Heart right ventricle (tissue), 16 donors: ENCODE data around the gene KCTD2. TPM values are rescaled to one million over a fixed set of nuclear protein-coding genes. Genes with fewer than 3 reads are reported as not detected.

ENCODE experiments used
- ATAC-seq, 8 donors: fragments of 200-7000 bp; cut with Tn5 transposase; one replicate each; pipeline ENCODE4 v1.9.1; 2020; ENCODE audit warnings: mild to moderate bottlenecking in 8 of 8, moderate library complexity in 8 of 8, moderate number of reproducible peaks in 1 of 8
- DNase-seq, 2 donors: peaks; one replicate each; pipeline ENCODE4 v3.0.0-alpha.2; 2020
- H3K27ac ChIP-seq, 10 donors: fragments of 200-600 bp; sonication (generic) in 2 of 10; one replicate each; pipeline versions ENCODE4 v1.5.0 to v1.8.0; 2020 to 2022; ENCODE audit warnings: mild to moderate bottlenecking in 3 of 10
- H3K27me3 ChIP-seq, 7 donors: fragments of 200-600 bp; one replicate each; pipeline ENCODE4 v1.8.0; 2021 to 2022; ENCODE audit warnings: mild to moderate bottlenecking in 2 of 7
- H3K36me3 ChIP-seq, 9 donors: fragments of 200-600 bp; sonication (generic) in 1 of 9; one replicate each; pipeline versions ENCODE4 v1.5.0 to v1.8.0; 2020 to 2022; ENCODE audit warnings: mild to moderate bottlenecking in 2 of 9
- H3K4me1 ChIP-seq, 9 donors: fragments of 200-600 bp; sonication (generic) in 1 of 9; one replicate each; pipeline versions ENCODE4 v1.5.0 to v1.8.0; 2020 to 2022; ENCODE audit warnings: mild to moderate bottlenecking in 4 of 9
- H3K4me3 ChIP-seq, 10 donors: fragments of 200-600 bp; sonication (generic) in 2 of 10; one replicate each; pipeline versions ENCODE4 v1.5.0 to v1.8.0; 2020 to 2022; ENCODE audit warnings: mild to moderate bottlenecking in 7 of 10, moderate library complexity in 2 of 10
- H3K9me3 ChIP-seq, 11 donors: fragments of 200-600 bp in 10 of 11; sonication (generic) in 2 of 11; one replicate each; pipeline versions ENCODE4 v1.5.0 to v1.8.0; 2013 to 2022; ENCODE audit warnings: mild to moderate bottlenecking in 2 of 11, control low read depth in 1 of 11, moderate library complexity in 1 of 11
- CTCF ChIP-seq, 9 donors: fragments of 200-600 bp; sonication (generic) in 2 of 9; IDR thresholded peaks; one replicate each; pipeline versions ENCODE4 v1.5.0 to v1.8.0; 2021 to 2022; ENCODE audit warnings: antibody characterized with exemption in 9 of 9, mild to moderate bottlenecking in 5 of 9, moderate library complexity in 1 of 9
- WGBS, 2 donors: extraction: QIAGEN DNeasy Blood & Tissue Kit; methylation state at CpG; one replicate each; pipeline ENCODE4 v1.1.7; 2013; ENCODE audit warnings: inconsistent platforms in 1 of 2; 5-methylcytosine and 5-hydroxymethylcytosine counted together
- intact Hi-C, 10 donors: fragments of 100-400 bp; cut with DNase I; formaldehyde crosslinking; loops; one replicate each; pipeline versions ENCODE4 v1.11.1 to v1.14.2; 2022
- polyA plus RNA-seq, 2 donors: library from polyadenylated mRNA; stranded (reverse); fragments of 200-250 nt; gene quantifications; one replicate each; pipeline ENCODE4 v1.2.3, GENCODE V29; 2013
- total RNA-seq, 10 donors: library from RNA; stranded (reverse); fragmentation: NEBNext Ultra II Directional in 3 of 10; extraction: Animal tissue kit (Norgen Biotek cat#: 25700) in 3 of 10; gene quantifications; one replicate each; pipeline versions ENCODE4 v1.2.1 to v1.2.4, GENCODE V29; 2021 to 2023
- donor health status: Arrhythmogenic right ventricular cardiomyopathy.
- donor health status: ischemic (EF 13 %, LVEDD 7.1; RV severe dilation, severe dysfunction).
- donor health status: healthy with polysubstance abuse.
- donor health status: DM: no; HTN: yes; CAD: no.
- donor health status: DM: no; HTN: no; CAD: no.
- donor health status: ischemic (EF 25% LVEDD 6.9; RV normal size, moderate dysfunction).
- donor health status: ischemic (EF 25% LVEDD 5.7; RV mildly dilated, moderate dysfunction).
- donor health status: healthy.
- donor health status: DM: yes; HTN: yes; CAD: no.
- donor health status: Ischemic cardiomyopathy.
- donor health status: ischemic (EF 35%, LVEDD 5.7; RV mildly dilated, moderate dysfunction).
- donor health status: nonischemic (EF 11% LVEDD 7.7; RV severe dilation, severe dysfunction).
- donor health status: DM: yes; HTN: yes; CAD: no.
- donor health status: PGD.
- donor health status: ischemic (EF 29% LVEDD 5.4; RV normal size, mild dysfunction).
- donor health status: nonischemic (EF 23%, LVEDD 6.1; RV moderate dilation, normal function).

Gene KCTD2
- total and polyA plus RNA-seq, 12 donors, result 11.8 to 41.1 (median 29.3) TPM

GRCh38 chr17:75063626-75064025, 16.6 kb downstream of the KCTD2 start:
- H3K36me3 ChIP-seq, result peaks cover 0 to 68% (median 27%) of the 10 kb centered on the region in 9 donors
- H3K27me3 ChIP-seq, result no peaks in the 10 kb centered on the region
- no peak for TF ChIP-seq CTCF (IDR thresholded peaks at IDR 0.05)
- DNase-seq (no peak), ATAC-seq (no peak)
- WGBS, 2 donors, result 78 to 93% methylated on average over 3 of the region's 3 CpGs
- no peak overlapping the region for H3K4me3 ChIP-seq
- intact Hi-C loops, result loop anchor here in 3 of 10 donors (5.0 to 10.0 kb wide), 4 partner anchors 49 to 141 kb away; partner anchors contain the start of gene NUP85 (in 1 of the 3)
- peaks cover 0 to 20% (median 16%) of the 10 kb centered on the region in 9 donors for H3K4me1 ChIP-seq
- no peaks in the 10 kb centered on the region for H3K9me3 ChIP-seq
- no peak overlapping the region for H3K27ac ChIP-seq

DNA sequence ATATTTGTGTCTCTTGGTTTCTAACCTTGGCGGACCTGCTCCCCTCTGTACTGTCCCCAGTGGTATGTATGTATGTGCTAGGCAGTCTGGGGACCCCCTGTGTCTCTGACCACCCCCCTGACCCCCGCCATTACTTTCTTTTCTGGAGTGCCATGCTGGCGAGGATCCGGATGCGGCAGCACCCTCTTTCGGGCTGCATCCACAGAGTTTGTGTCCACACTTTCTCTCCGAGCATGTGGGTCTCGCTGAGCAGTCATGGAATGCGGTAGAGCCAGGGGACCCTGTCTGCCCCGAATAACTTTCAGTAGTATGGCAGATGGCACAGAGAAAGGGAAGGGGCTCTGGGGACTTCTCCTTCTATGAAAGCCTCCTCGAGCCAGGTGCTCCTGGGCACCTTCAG, 17.0 kb downstream of the KCTD2 start:
- no peak for TF ChIP-seq CTCF (IDR thresholded peaks at IDR 0.05)
- intact Hi-C loops, result loop anchor here in 3 of 10 donors (5.0 to 10.0 kb wide), 4 partner anchors 48 to 141 kb away; partner anchors contain the start of gene NUP85 (in 1 of the 3)
- ATAC-seq (no peak), DNase-seq (no peak)
- Histone ChIP-seq H3K27ac (no peak overlapping the region), H3K9me3 (no peaks in the 10 kb centered on the region), H3K4me1 (peaks cover 0 to 20% (median 16%) of the 10 kb centered on the region in 9 donors), H3K27me3 (no peaks in the 10 kb centered on the region), H3K4me3 (no peak overlapping the region), H3K36me3 (peaks cover 0 to 66% (median 27%) of the 10 kb centered on the region in 9 donors)
- 91 to 93% methylated on average over 11 of the region's 11 CpGs for WGBS, 2 donors

GRCh38 chr17:75064460-75064859, 17.4 kb downstream of the KCTD2 start:
- H3K36me3 ChIP-seq, result peaks cover 0 to 62% (median 27%) of the 10 kb centered on the region in 9 donors
- intact Hi-C loops, result loop anchor here in 3 of 10 donors (5.0 to 10.0 kb wide), 4 partner anchors 48 to 140 kb away; partner anchors contain the start of gene NUP85 (in 1 of the 3)
- ATAC-seq, result no peak

GRCh38 chr17:75064867-75065561, 18.0 kb downstream of the KCTD2 start:
- peaks cover 0 to 12% (median 8%) of the 10 kb centered on the region in 9 donors for H3K4me1 ChIP-seq
- peaks cover 0 to 57% (median 27%) of the 10 kb centered on the region in 9 donors for H3K36me3 ChIP-seq
- ATAC-seq, result no peak
- intact Hi-C loops, result loop anchor here in 3 of 10 donors (5.0 to 10.0 kb wide), 4 partner anchors 47 to 140 kb away; partner anchors contain the start of gene NUP85 (in 1 of the 3)
- no peak overlapping the region for H3K4me3 ChIP-seq
- no peaks in the 10 kb centered on the region for H3K9me3 ChIP-seq
- no peak for TF ChIP-seq CTCF (IDR thresholded peaks at IDR 0.05)
- no peaks in the 10 kb centered on the region for H3K27me3 ChIP-seq
- H3K27ac ChIP-seq, result no peak overlapping the region
- DNase-seq, result no peak
- WGBS, 2 donors, result 93 to 94% methylated on average over 18 of the region's 18 CpGs

More at GRCh38 chr17:75064460-75064859, 17.4 kb downstream of the KCTD2 start:
- no peak overlapping the region for H3K27ac ChIP-seq
- DNase-seq, result no peak
- no peak for TF ChIP-seq CTCF (IDR thresholded peaks at IDR 0.05)
- H3K9me3 ChIP-seq, result no peaks in the 10 kb centered on the region
- WGBS, 2 donors, result 88 to 89% methylated on average over 8 of the region's 8 CpGs
- H3K4me1 ChIP-seq, result peaks cover 0 to 18% (median 13%) of the 10 kb centered on the region in 9 donors
- H3K4me3 ChIP-seq, result no peak overlapping the region
- H3K27me3 ChIP-seq, result no peaks in the 10 kb centered on the region
